Stimulated activated naive CD8-positive, alpha-beta T cell treated with anti-CD3 and anti-CD28 coated beads, Interleukin-15, Interleukin-2, amounts not matched to agents 100 ng/mL and 50 ng/mL, for 24 hours (primary cell): ENCODE results near the gene SOX6.
"Not testable (repeated sequence)": the region's sequence is repeated elsewhere in the genome, so short reads cannot be mapped to it uniquely, and the experiment has no call there.

Source experiments
- H3K27ac Mint-ChIP-seq: one replicate; pipeline ENCODE4 v1.8.0; 2021; ENCODE audit warnings: mild to moderate bottlenecking, mixed read lengths
- H3K27me3 Mint-ChIP-seq: one replicate; pipeline ENCODE4 v1.8.0; 2021; ENCODE audit warnings: mixed read lengths
- H3K36me3 Mint-ChIP-seq: one replicate; pipeline ENCODE4 v1.8.0; 2021; ENCODE audit warnings: low read depth, mixed read lengths
- H3K4me1 Mint-ChIP-seq: one replicate; pipeline ENCODE4 v1.8.0; 2021; ENCODE audit warnings: low read depth, mixed read lengths
- H3K4me3 Mint-ChIP-seq: one replicate; pipeline ENCODE4 v1.8.0; 2021; ENCODE audit warnings: mild to moderate bottlenecking, mixed read lengths
- H3K9me3 Mint-ChIP-seq: one replicate; pipeline ENCODE4 v1.8.0; 2021; ENCODE audit warnings: mixed read lengths

The SOX6 gene

DNA sequence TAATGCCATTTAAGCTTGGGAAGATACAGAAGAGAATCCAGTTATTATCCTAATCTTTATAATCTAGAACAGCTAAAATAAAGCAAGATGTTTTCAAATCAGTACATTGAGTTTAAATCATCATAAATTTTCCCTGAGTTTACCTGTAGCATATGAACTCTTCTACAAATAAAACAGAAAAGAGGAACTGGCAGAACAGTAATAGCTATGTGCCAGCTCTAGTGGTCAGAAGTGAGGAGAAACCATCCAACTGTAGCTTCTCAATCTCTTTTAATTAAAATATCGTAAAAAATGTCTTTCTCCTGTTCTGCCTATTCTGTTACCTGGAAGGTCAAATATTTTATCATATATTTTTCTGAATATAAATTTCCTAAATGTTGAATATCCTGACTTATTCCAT, 266.9 kb downstream of the SOX6 start:
- no peak overlapping the region for H3K27ac Mint-ChIP-seq
- no peaks in the 10 kb centered on the region for H3K36me3 Mint-ChIP-seq
- no peaks in the 10 kb centered on the region for H3K9me3 Mint-ChIP-seq
- H3K4me1 Mint-ChIP-seq, result no peaks in the 10 kb centered on the region
- H3K4me3 Mint-ChIP-seq, result no peak overlapping the region
- no peaks in the 10 kb centered on the region for H3K27me3 Mint-ChIP-seq

DNA sequence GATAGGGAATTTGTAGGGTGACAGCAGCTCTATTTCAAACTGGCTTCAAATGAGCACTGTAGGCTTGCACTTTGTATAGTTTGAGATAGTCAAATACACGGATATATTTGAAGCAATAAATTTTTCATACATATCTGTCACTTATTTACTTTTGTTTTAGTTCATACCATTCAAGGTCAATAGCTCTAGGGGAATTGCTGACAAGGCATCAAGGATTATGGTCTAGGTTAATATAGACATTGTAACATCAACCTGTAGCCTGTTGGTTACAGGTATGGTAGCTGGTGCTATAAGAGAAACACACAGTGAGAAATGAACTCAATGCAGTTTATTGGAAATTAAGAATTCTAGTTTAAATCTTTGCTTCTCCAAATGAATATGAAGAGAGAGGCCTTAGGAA, 267.6 kb downstream of the SOX6 start:
- Mint-ChIP-seq H3K36me3 (no peaks in the 10 kb centered on the region), H3K9me3 (no peaks in the 10 kb centered on the region), H3K27me3 (no peaks in the 10 kb centered on the region), H3K4me1 (no peaks in the 10 kb centered on the region), H3K27ac (no peak overlapping the region), H3K4me3 (no peak overlapping the region)

GRCh38 chr11:16087886-16088285, 268.5 kb downstream of the SOX6 start:
- H3K27me3 Mint-ChIP-seq, result no peaks in the 10 kb centered on the region
- H3K4me3 Mint-ChIP-seq, result no peak overlapping the region
- H3K36me3 Mint-ChIP-seq, result no peaks in the 10 kb centered on the region
- no peak overlapping the region for H3K27ac Mint-ChIP-seq
- H3K9me3 Mint-ChIP-seq, result no peaks in the 10 kb centered on the region
- no peaks in the 10 kb centered on the region for H3K4me1 Mint-ChIP-seq

DNA sequence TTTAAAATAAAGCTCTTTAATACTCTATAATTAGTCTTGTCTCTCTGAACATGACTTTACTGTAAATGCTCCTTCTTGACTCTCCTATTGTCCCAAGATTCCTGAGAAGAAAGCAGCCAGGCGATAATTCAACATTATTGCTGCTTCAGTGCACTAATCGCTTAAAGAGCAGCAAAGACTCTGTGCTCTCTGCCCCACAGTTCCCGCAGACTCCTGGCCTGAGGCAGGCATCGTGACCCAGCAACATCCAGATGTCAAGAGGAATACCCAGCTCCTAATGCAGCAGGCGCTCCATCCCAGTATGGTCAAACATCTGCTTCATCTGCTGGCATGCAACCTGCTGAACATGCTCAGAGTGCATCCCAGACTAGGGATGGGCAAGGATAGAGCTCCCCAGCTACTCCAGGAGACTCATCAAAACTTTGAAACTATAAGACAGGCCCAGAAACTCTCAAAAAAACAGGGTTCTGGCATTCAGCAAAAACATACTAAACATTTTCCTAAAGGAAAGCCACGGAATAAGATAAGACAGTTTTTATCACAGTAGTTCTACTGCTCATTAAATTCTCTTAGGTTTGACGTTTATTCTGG, 270.0 kb downstream of the SOX6 start:
- Mint-ChIP-seq H3K9me3 (no peaks in the 10 kb centered on the region), H3K36me3 (no peaks in the 10 kb centered on the region), H3K4me3 (no peak overlapping the region), H3K27me3 (no peaks in the 10 kb centered on the region), H3K27ac (no peak overlapping the region), H3K4me1 (no peaks in the 10 kb centered on the region)

GRCh38 chr11:16082095-16083055, 274.0 kb downstream of the SOX6 start:
- Mint-ChIP-seq H3K27me3 (no peaks in the 10 kb centered on the region), H3K36me3 (no peaks in the 10 kb centered on the region), H3K27ac (no peak overlapping the region), H3K4me3 (no peak overlapping the region), H3K4me1 (no peaks in the 10 kb centered on the region), H3K9me3 (peaks cover 6% of the 10 kb centered on the region)

GRCh38 chr11:16081382-16082094, 274.8 kb downstream of the SOX6 start:
- Mint-ChIP-seq H3K27ac (no peak overlapping the region), H3K9me3 (peaks cover 6% of the 10 kb centered on the region), H3K4me3 (no peak overlapping the region), H3K36me3 (no peaks in the 10 kb centered on the region), H3K4me1 (no peaks in the 10 kb centered on the region), H3K27me3 (no peaks in the 10 kb centered on the region)

- no peak overlapping the region for H3K4me3 Mint-ChIP-seq
- H3K27me3 Mint-ChIP-seq, result no peaks in the 10 kb centered on the region
- no peaks in the 10 kb centered on the region for H3K36me3 Mint-ChIP-seq
These were observed 275.5 kb downstream of the SOX6 start for GRCh38 chr11:16080688-16081381.

DNA sequence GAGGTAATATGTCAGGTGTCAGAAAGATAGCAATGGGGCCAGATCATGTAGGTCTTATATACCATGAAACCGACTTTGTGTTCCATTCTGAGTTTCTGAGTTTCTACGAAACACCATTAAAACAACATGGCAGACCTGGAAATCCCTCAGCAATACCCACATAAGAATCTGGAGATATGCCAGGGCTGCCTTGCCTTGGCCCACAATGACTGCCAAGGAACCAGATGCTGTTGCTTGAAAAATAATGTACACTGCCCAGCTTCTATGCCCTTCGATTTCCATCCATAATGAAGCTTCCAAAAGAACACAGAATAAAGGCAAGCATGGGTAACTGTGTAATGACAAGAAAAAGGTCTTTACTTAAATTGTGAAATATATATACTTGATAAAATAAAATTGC, 277.4 kb downstream of the SOX6 start:
- Mint-ChIP-seq H3K4me1 (no peaks in the 10 kb centered on the region), H3K27me3 (no peaks in the 10 kb centered on the region), H3K9me3 (peaks cover 20% of the 10 kb centered on the region), H3K36me3 (no peaks in the 10 kb centered on the region), H3K4me3 (no peak overlapping the region), H3K27ac (no peak overlapping the region)

More at GRCh38 chr11:16080688-16081381, 275.5 kb downstream of the SOX6 start:
- H3K4me1 Mint-ChIP-seq, result no peaks in the 10 kb centered on the region
- peaks cover 9% of the 10 kb centered on the region for H3K9me3 Mint-ChIP-seq
- H3K27ac Mint-ChIP-seq, result no peak overlapping the region

GRCh38 chr11:16070573-16070972, 285.8 kb downstream of the SOX6 start:
- no peak overlapping the region for H3K27ac Mint-ChIP-seq

GRCh38 chr11:16067268-16067667, 289.1 kb downstream of the SOX6 start:
- not testable (repeated sequence) for H3K9me3 Mint-ChIP-seq, H3K4me1 Mint-ChIP-seq, H3K27me3 Mint-ChIP-seq, H3K4me3 Mint-ChIP-seq, H3K36me3 Mint-ChIP-seq, H3K27ac Mint-ChIP-seq

More at GRCh38 chr11:16070573-16070972, 285.8 kb downstream of the SOX6 start:
- peaks cover 14% of the 10 kb centered on the region for H3K9me3 Mint-ChIP-seq
- no peaks in the 10 kb centered on the region for H3K36me3 Mint-ChIP-seq
- H3K4me1 Mint-ChIP-seq, result no peaks in the 10 kb centered on the region
- H3K27me3 Mint-ChIP-seq, result no peaks in the 10 kb centered on the region
- H3K4me3 Mint-ChIP-seq, result no peak overlapping the region

- Mint-ChIP-seq H3K27me3 (no peaks in the 10 kb centered on the region), H3K27ac (no peak overlapping the region), H3K4me1 (no peaks in the 10 kb centered on the region), H3K36me3 (no peaks in the 10 kb centered on the region), H3K9me3 (no peaks in the 10 kb centered on the region), H3K4me3 (no peak overlapping the region)
These were observed 297.0 kb downstream of the SOX6 start for GRCh38 chr11:16059332-16059731.

GRCh38 chr11:16058671-16059070, 297.7 kb downstream of the SOX6 start:
- no peaks in the 10 kb centered on the region for H3K9me3 Mint-ChIP-seq
- H3K27ac Mint-ChIP-seq, result no peak overlapping the region
- H3K4me3 Mint-ChIP-seq, result no peak overlapping the region
- no peaks in the 10 kb centered on the region for H3K4me1 Mint-ChIP-seq
- H3K36me3 Mint-ChIP-seq, result no peaks in the 10 kb centered on the region
- H3K27me3 Mint-ChIP-seq, result no peaks in the 10 kb centered on the region

GRCh38 chr11:16052750-16053149, 303.6 kb downstream of the SOX6 start:
- Mint-ChIP-seq H3K36me3 (no peaks in the 10 kb centered on the region), H3K27ac (no peak overlapping the region), H3K4me1 (no peaks in the 10 kb centered on the region), H3K27me3 (no peaks in the 10 kb centered on the region), H3K9me3 (peaks cover 3% of the 10 kb centered on the region), H3K4me3 (no peak overlapping the region)

- Mint-ChIP-seq H3K36me3 (no peaks in the 10 kb centered on the region), H3K9me3 (peaks cover 3% of the 10 kb centered on the region), H3K4me1 (no peaks in the 10 kb centered on the region), H3K4me3 (no peak overlapping the region), H3K27ac (no peak overlapping the region), H3K27me3 (no peaks in the 10 kb centered on the region)
These were observed 306.7 kb downstream of the SOX6 start for GRCh38 chr11:16049611-16050010.

DNA sequence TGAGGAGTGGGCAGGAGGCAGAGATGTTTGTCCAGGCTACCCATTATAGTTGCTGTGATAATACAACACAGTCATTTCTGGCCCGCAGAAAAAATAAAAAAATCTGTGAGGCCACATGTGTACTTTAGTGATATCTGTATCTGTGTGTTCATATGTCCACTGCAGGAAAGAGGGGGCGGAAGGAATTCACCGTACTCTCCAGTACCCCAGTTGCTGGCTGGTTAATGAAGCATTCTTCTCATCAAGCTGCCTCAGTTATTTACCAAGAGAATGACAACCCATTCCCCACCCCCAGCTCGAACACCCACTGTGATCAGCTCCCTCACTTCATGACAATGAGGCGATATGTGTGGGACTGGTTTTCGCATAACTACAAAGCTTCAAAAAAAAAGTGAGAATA, 309.3 kb downstream of the SOX6 start:
- H3K9me3 Mint-ChIP-seq, result peaks cover 3% of the 10 kb centered on the region
- no peak overlapping the region for H3K4me3 Mint-ChIP-seq
- no peaks in the 10 kb centered on the region for H3K4me1 Mint-ChIP-seq
- H3K27me3 Mint-ChIP-seq, result no peaks in the 10 kb centered on the region
- H3K36me3 Mint-ChIP-seq, result no peaks in the 10 kb centered on the region
- no peak overlapping the region for H3K27ac Mint-ChIP-seq
